ENCODE data around the gene ANKHD1. TPM values are rescaled to one million over a fixed set of nuclear protein-coding genes. Genes with fewer than 3 reads are reported as not detected.
A peak's percentile ranks its signal among the peaks of the same experiment; 100 is the strongest.

Gene ANKHD1
- polyA plus RNA-seq, 1 donor = 131 TPM

DNA sequence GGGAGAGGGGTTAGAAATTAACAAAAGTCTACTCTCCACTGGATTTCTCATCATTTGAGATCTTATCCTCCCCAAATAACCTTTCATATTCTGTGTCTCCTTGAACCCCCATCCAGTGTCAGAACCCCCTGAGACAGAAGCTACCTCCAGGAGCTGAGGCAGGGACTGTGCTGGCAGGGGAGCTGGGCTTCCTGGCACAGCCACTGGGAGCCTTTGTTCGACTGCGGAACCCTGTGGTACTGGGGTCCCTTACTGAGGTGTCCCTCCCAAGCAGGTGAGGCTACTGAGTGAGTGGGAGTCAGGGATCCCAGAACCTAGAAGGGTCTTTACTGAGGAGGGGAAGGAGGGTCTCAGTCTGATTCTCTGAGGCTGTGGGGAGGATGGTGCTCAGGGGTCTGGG, 39.7 kb upstream of the ANKHD1 start:
- peaks cover 6% of the 10 kb centered on the region for H3K4me1 ChIP-seq (ENCODE audit: control insufficient read depth, insufficient read depth, low read length)
- WGBS (ENCODE audit: insufficient coverage, low lambda C conversion rate) = no CpG with 5 or more reads among the region's 2 CpGs
- no peak overlapping the region for H3K27ac ChIP-seq (ENCODE audit: low read length)
- DNase-seq = no peak
- no peaks in the 10 kb centered on the region for H3K36me3 ChIP-seq (ENCODE audit: control insufficient read depth, insufficient read depth, low read length)
- H3K4me3 ChIP-seq (ENCODE audit: low read length) = no peak overlapping the region
- no peaks in the 10 kb centered on the region for H3K9me3 ChIP-seq (ENCODE audit: control insufficient read depth, low read depth, low read length)
- H3K27me3 ChIP-seq (ENCODE audit: control insufficient read depth, insufficient read depth, low read length) = peaks cover 3% of the 10 kb centered on the region

DNA sequence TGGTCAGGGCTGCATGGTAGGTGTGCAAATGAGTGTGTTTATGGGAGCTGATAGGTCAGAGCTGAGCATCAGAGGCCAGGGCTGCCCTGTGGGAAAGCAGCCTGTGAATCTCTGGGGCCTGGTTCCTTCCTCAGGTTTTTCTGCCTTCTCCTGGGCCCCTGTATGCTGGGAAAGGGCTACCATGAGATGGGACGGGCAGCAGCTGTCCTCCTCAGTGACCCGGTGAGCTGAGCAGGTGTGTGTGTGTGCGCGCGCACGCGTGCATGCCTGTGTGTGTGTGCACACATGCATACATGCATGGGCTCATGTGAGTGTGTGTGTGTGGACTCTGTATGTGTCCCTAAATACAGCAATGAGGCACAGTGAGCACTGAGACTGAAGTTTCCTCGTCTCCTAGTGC, 39.3 kb upstream of the ANKHD1 start:
- Histone ChIP-seq H3K27ac (ENCODE audit: low read length) (no peak overlapping the region), H3K36me3 (ENCODE audit: control insufficient read depth, insufficient read depth, low read length) (no peaks in the 10 kb centered on the region), H3K4me3 (ENCODE audit: low read length) (no peak overlapping the region), H3K4me1 (ENCODE audit: control insufficient read depth, insufficient read depth, low read length) (peaks cover 6% of the 10 kb centered on the region), H3K9me3 (ENCODE audit: control insufficient read depth, low read depth, low read length) (no peaks in the 10 kb centered on the region), H3K27me3 (ENCODE audit: control insufficient read depth, insufficient read depth, low read length) (peaks cover 3% of the 10 kb centered on the region)
- WGBS (ENCODE audit: insufficient coverage, low lambda C conversion rate) = no CpG with 5 or more reads among the region's 8 CpGs
- DNase-seq = no peak

DNA sequence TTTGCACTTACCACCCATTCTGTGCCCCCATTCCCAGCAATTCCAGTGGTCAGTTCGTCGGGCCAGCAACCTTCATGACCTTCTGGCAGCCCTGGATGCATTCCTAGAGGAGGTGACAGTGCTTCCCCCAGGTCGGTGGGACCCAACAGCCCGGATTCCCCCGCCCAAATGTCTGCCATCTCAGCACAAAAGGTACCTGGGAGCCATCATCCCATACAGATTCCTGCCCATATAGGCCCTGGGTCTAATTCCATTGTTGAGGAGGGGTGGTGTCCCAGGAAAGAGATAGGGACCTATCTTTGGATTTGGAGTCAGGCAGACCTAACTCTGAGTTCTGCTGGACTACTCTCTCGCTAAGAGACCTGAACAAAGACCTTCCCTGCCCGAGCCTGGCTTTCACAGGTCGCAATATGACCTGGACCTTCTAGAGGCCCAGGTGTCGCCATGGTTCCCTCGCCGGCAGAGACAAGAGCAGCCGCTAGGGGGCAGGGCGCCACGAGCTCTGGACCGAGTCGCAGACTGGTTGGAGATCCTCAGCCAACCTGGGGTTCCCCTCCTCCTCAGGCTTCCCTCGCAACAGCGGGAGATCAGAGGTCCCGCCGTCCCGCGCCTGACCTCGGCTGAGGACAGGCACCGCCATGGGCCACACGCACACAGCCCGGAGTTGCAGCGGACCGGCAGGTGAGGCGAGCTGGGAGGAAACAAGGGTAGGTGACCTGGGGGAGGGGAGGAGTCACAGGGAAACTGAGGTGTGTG, 38.6 kb upstream of the ANKHD1 start:
- H3K4me3 ChIP-seq (ENCODE audit: low read length) = peak overlapping the region; percentile 27
- H3K9me3 ChIP-seq (ENCODE audit: control insufficient read depth, low read depth, low read length) = no peaks in the 10 kb centered on the region
- H3K36me3 ChIP-seq (ENCODE audit: control insufficient read depth, insufficient read depth, low read length) = no peaks in the 10 kb centered on the region
- H3K27me3 ChIP-seq (ENCODE audit: control insufficient read depth, insufficient read depth, low read length) = peaks cover 3% of the 10 kb centered on the region
- H3K4me1 ChIP-seq (ENCODE audit: control insufficient read depth, insufficient read depth, low read length) = peaks cover 3% of the 10 kb centered on the region
- no CpG with 5 or more reads among the region's 29 CpGs for WGBS (ENCODE audit: insufficient coverage, low lambda C conversion rate)
- DNase-seq = peak; percentile 76 to 84
- H3K27ac ChIP-seq (ENCODE audit: low read length) = no peak overlapping the region

DNA sequence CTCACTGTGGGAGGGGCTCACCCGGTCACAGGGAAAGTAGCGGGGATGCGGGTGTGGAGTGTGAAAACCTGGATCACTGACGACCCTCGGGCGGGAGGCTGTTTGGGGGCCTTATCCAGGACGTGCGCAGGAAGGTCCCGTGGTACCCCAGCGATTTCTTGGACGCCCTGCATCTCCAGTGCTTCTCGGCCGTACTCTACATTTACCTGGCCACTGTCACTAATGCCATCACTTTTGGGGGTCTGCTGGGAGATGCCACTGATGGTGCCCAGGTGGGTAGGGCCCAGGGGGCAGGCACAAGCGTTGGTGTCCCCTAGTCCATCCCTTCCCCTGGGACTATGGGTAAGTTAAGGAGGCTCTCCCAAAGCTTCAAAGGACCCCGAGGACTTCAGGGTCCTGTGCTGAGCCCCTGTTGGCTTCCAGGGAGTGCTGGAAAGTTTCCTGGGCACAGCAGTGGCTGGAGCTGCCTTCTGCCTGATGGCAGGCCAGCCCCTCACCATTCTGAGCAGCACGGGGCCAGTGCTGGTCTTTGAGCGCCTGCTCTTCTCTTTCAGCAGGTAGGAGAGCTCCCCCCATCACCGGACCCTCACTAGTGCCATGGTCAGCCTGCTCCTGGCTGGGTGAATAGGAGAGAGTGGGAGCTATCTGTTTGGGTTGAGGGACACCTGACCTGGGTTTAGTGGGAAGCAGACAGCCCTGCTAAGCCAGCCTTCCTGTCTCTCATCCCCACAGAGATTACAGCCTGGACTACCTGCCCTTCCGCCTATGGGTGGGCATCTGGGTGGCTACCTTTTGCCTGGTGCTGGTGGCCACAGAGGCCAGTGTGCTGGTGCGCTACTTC, 37.8 kb upstream of the ANKHD1 start:
- WGBS (ENCODE audit: insufficient coverage, low lambda C conversion rate) = no CpG with 5 or more reads among the region's 20 CpGs
- H3K4me3 ChIP-seq (ENCODE audit: low read length) = peak overlapping the region; percentile 27
- no peaks in the 10 kb centered on the region for H3K9me3 ChIP-seq (ENCODE audit: control insufficient read depth, low read depth, low read length)
- H3K27me3 ChIP-seq (ENCODE audit: control insufficient read depth, insufficient read depth, low read length) = peaks cover 3% of the 10 kb centered on the region
- H3K27ac ChIP-seq (ENCODE audit: low read length) = no peak overlapping the region
- no peak for DNase-seq
- H3K36me3 ChIP-seq (ENCODE audit: control insufficient read depth, insufficient read depth, low read length) = no peaks in the 10 kb centered on the region
- H3K4me1 ChIP-seq (ENCODE audit: control insufficient read depth, insufficient read depth, low read length) = peaks cover 3% of the 10 kb centered on the region

DNA sequence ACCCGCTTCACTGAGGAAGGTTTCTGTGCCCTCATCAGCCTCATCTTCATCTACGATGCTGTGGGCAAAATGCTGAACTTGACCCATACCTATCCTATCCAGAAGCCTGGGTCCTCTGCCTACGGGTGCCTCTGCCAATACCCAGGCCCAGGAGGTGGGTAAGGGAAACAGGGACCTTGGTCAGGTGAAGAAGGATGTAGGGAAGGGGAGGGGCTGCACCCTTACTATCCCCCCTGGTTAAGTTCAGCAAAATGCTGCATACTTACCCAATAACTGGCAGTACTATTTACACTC, 37.2 kb upstream of the ANKHD1 start:
- DNase-seq = no peak
- H3K9me3 ChIP-seq (ENCODE audit: control insufficient read depth, low read depth, low read length) = no peaks in the 10 kb centered on the region
- WGBS (ENCODE audit: insufficient coverage, low lambda C conversion rate) = no CpG with 5 or more reads among the region's 3 CpGs
- no peaks in the 10 kb centered on the region for H3K36me3 ChIP-seq (ENCODE audit: control insufficient read depth, insufficient read depth, low read length)
- no peak overlapping the region for H3K4me3 ChIP-seq (ENCODE audit: low read length)
- no peak overlapping the region for H3K27ac ChIP-seq (ENCODE audit: low read length)
- H3K4me1 ChIP-seq (ENCODE audit: control insufficient read depth, insufficient read depth, low read length) = peaks cover 3% of the 10 kb centered on the region
- peaks cover 3% of the 10 kb centered on the region for H3K27me3 ChIP-seq (ENCODE audit: control insufficient read depth, insufficient read depth, low read length)

DNA sequence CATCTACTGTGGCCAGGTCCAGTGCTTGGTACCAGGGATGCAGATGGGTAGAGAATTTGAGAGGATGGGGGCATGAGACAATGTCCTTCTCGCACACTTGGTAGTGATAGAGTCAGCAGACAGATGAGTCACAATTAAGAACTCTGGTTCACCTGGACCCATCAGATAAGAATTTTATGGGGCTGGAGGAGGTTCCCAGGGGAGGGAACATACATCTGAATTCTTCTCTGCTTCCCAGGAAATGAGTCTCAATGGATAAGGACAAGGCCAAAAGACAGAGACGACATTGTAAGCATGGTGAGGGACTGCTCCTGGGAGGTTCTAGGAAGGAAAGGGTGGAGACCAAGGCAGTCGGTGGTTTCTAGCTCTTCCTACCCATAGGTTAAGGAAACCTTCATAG, 36.4 kb upstream of the ANKHD1 start:
- H3K36me3 ChIP-seq (ENCODE audit: control insufficient read depth, insufficient read depth, low read length) = no peaks in the 10 kb centered on the region
- H3K4me1 ChIP-seq (ENCODE audit: control insufficient read depth, insufficient read depth, low read length) = peaks cover 3% of the 10 kb centered on the region
- no peak overlapping the region for H3K4me3 ChIP-seq (ENCODE audit: low read length)
- 40% methylated on average over 1 of the region's 3 CpGs for WGBS (ENCODE audit: insufficient coverage, low lambda C conversion rate)
- no peak overlapping the region for H3K27ac ChIP-seq (ENCODE audit: low read length)
- no peaks in the 10 kb centered on the region for H3K9me3 ChIP-seq (ENCODE audit: control insufficient read depth, low read depth, low read length)
- peaks cover 3% of the 10 kb centered on the region for H3K27me3 ChIP-seq (ENCODE audit: control insufficient read depth, insufficient read depth, low read length)
- no peak for DNase-seq

DNA sequence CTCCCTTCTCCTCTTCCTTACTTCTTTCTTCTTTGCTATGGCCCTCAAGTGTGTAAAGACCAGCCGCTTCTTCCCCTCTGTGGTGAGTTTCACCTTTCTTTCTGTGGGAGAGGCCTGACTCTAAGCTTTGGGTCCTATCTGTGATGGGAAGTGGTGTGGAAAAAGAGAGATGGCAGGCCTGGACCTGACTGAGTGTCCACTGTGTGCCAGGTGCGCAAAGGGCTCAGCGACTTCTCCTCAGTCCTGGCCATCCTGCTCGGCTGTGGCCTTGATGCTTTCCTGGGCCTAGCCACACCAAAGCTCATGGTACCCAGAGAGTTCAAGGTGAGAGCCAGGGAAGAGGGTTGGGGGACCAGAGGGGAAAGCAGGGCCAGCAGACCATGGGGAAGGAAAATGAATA, 35.7 kb upstream of the ANKHD1 start:
- H3K27ac ChIP-seq (ENCODE audit: low read length) = no peak overlapping the region
- DNase-seq = no peak
- H3K27me3 ChIP-seq (ENCODE audit: control insufficient read depth, insufficient read depth, low read length) = peaks cover 3% of the 10 kb centered on the region
- no peak overlapping the region for H3K4me3 ChIP-seq (ENCODE audit: low read length)
- H3K4me1 ChIP-seq (ENCODE audit: control insufficient read depth, insufficient read depth, low read length) = peaks cover 3% of the 10 kb centered on the region
- WGBS (ENCODE audit: insufficient coverage, low lambda C conversion rate) = no CpG with 5 or more reads among the region's 4 CpGs
- H3K36me3 ChIP-seq (ENCODE audit: control insufficient read depth, insufficient read depth, low read length) = no peaks in the 10 kb centered on the region
- H3K9me3 ChIP-seq (ENCODE audit: control insufficient read depth, low read depth, low read length) = no peaks in the 10 kb centered on the region

DNA sequence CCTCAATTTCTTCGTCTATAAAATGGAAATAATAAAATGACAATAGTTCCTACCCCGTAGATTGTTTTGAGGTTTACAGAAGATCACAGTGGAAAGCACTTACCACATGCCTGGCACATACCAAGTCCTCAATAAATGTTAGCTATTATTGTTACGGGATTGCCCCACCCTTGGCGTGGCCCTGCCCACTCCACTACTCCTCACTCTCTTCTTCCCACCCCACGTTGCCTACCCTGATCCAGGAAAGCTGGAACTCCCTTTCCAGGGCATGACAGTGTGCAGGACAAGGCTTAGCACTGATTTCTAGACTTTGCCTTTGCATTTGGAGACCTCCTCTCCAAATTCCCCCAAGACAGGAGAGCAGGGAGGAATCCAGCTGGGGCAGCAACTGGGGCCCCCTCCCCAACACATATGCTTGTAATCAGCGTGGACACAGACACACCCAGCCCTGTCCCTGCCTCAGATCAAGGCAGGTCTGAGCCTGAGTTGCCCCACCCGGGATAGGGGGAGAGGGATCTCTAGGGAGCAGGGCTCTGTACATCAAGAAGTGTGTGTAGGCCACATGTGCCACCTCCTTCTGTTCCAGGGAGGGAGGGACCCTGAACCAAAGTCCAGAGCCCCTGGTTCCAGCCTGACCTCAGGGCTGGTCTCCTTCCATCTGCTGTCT, 34.9 kb upstream of the ANKHD1 start:
- no peaks in the 10 kb centered on the region for H3K9me3 ChIP-seq (ENCODE audit: control insufficient read depth, low read depth, low read length)
- 80% methylated on average over 2 of the region's 7 CpGs for WGBS (ENCODE audit: insufficient coverage, low lambda C conversion rate)
- no peak overlapping the region for H3K27ac ChIP-seq (ENCODE audit: low read length)
- no peak overlapping the region for H3K4me3 ChIP-seq (ENCODE audit: low read length)
- peaks cover 3% of the 10 kb centered on the region for H3K27me3 ChIP-seq (ENCODE audit: control insufficient read depth, insufficient read depth, low read length)
- DNase-seq = no peak
- H3K4me1 ChIP-seq (ENCODE audit: control insufficient read depth, insufficient read depth, low read length) = peaks cover 3% of the 10 kb centered on the region
- H3K36me3 ChIP-seq (ENCODE audit: control insufficient read depth, insufficient read depth, low read length) = no peaks in the 10 kb centered on the region

DNA sequence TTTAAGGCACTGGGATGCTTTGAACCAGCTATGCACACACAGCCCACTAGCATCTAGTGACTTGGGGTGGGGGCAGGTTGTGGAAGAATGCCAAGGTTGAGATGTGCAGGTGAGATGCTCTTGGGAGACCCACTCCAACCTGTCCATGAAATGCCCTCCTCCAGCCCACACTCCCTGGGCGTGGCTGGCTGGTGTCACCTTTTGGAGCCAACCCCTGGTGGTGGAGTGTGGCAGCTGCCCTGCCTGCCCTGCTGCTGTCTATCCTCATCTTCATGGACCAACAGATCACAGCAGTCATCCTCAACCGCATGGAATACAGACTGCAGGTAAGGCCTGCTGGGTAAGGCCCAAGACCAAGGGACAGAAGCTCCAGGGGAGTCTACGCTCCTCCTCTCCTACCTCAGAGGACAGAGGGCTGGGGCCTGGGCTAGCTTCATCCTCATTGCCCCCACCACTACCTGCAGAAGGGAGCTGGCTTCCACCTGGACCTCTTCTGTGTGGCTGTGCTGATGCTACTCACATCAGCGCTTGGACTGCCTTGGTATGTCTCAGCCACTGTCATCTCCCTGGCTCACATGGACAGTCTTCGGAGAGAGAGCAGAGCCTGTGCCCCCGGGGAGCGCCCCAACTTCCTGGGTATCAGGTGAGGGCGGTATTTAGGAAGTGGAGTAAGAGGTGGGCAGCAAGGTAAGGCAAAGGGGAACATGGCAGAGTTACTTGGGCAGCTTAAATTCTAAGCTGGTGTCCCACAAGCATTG, 34.2 kb upstream of the ANKHD1 start:
- no peaks in the 10 kb centered on the region for H3K36me3 ChIP-seq (ENCODE audit: control insufficient read depth, insufficient read depth, low read length)
- no peak overlapping the region for H3K4me3 ChIP-seq (ENCODE audit: low read length)
- H3K27ac ChIP-seq (ENCODE audit: low read length) = no peak overlapping the region
- peaks cover 3% of the 10 kb centered on the region for H3K4me1 ChIP-seq (ENCODE audit: control insufficient read depth, insufficient read depth, low read length)
- H3K9me3 ChIP-seq (ENCODE audit: control insufficient read depth, low read depth, low read length) = no peaks in the 10 kb centered on the region
- H3K27me3 ChIP-seq (ENCODE audit: control insufficient read depth, insufficient read depth, low read length) = peaks cover 3% of the 10 kb centered on the region
- DNase-seq = no peak
- no CpG with 5 or more reads among the region's 8 CpGs for WGBS (ENCODE audit: insufficient coverage, low lambda C conversion rate)

All from large intestine (tissue), 3 donors.